ENCODE measurements around the gene KCNT1.

Gene KCNT1

DNA sequence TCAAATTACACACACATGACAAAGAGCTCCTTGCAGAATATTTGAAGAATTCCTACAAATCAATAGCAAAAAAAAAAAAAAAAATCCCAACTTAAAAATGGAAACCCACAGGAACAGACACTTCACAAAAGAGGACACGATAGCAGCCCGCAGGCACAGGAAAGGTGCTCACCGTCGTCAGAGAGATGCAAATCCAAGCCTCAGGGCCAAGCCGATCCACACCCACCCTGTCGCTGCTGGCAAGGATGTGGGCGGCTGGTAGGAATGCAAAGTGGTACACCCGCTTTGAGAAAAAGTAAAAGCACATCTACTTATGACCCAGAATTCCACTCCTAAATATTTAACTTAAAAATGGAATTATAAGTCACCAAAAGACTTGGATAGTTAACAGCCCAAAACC lies 28.0 kb upstream of the KCNT1 start:
- no peak for DNase-seq

DNA sequence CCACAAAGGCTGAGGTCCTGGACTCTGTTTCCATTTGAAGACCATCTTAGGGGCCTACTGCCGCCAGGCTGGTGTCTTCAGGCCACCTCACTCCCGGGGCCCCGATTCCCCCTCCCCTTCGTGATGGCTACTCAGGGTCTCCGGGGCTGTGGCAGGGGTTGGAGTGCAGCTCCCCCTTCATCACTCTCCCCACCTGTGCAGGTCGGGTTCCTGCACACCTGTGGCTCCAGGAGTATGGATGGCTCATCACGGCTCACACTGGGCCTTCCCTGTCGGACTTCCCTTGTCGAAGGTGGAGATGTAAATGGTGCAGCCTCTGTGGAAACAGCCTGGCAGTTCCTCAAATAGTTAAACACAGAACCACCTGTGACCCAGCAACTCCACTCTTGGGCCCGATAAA lies 27.0 kb upstream of the KCNT1 start:
- no peak for DNase-seq

DNA sequence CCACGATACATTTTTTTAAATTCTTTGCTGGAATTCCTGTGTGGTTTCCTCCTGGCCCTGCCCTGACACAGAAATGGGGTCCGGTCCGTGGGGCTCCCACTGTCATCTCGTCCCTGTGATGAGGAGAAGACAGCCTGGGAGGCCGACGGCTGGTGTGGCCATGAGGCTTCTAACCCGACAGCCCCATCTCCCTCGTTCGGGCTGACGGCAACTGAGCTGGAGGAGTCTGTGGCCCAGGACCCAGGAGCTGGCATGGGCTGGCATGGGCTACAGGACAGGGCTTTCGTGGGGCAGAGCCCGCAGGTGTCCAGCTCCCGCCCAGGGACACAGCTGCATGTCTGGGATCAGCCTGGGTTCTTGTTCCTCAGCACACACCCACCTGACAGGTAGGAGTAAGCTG lies 25.1 kb upstream of the KCNT1 start:
- DNase-seq: no peak

DNA sequence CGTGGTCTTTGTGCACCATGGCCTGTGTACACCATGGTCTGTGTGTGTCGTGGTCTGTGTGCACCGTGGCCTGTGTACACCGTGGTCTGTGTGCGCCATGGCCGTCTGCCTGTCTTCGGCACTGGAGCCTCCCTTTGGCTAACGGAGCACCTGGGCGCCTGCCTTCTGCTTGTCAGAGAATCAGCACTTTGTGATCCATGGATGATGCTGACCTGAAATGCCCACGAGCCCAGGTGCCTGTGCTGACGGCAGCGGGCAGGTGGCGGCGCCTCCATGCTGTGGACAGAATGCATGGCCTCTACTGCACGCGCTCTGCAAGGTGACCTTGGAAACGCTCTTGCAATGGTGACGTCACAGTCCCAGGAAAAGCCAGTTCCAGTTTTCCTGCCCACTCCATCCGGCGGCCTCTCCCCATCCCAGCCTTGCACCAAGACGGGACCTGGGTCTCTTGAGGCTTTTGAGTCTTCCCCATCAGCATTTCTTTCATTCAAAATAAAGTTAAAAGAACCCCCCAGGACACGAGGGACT lies 24.3 kb upstream of the KCNT1 start:
- no peak for DNase-seq

DNA sequence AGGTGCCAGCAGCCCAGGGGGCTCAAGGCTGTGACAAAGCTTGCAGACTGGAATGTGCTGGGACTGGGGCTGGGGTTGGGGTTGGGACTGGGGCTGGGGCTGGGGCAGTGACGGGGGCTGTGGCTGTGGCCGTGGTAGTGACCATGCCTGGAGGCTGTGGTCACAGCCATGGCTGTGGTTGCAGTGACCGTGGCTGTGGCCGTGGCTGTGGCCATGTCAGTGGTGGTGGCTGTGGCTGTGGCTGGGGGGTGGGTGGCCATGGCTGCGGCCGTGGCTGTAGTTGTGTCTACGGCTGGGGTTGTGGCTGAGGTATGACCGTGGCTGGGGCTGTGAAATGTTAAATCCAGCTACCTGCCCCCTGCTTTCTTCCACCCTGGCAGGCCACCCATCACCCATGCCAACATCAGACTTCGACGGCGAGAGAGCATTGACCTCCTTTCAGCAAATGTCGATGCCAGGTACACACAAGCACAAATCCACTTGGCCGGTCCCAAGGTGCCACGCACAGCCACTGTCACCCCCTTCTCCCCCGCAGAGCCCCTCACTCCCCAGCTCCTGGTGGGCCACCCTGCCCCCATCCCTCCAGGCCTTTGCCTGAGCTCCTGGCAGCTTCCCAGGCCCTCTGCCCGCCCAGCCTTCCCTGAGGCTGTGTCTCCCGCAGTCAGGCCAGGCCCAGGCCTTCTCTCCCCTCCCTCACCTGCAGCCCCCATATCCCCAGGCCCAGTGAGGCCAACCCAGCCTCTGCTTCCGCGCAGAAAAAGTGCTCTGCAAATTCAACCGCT lies 23.6 kb upstream of the KCNT1 start:
- no peak for DNase-seq

DNA sequence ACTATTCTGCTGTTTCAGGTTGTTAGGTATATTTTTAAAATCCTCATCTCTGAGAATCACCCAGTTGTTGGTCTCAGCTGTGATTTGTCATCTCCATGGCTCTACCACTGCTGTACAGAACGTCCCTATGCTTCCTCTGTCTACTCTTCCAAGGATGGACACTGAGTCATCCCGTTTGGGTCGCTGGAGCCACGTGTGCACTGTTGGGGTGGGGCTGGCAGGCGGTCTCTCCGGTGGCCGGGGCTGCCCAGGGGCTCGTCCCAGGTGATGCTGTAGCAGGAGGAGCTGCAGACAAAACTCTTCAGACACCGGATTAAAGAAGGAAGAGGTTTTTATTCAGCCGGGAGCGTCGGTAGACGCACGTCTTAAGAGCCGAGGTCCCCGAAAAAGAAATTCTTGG lies 21.9 kb upstream of the KCNT1 start:
- DNase-seq: no peak

DNA sequence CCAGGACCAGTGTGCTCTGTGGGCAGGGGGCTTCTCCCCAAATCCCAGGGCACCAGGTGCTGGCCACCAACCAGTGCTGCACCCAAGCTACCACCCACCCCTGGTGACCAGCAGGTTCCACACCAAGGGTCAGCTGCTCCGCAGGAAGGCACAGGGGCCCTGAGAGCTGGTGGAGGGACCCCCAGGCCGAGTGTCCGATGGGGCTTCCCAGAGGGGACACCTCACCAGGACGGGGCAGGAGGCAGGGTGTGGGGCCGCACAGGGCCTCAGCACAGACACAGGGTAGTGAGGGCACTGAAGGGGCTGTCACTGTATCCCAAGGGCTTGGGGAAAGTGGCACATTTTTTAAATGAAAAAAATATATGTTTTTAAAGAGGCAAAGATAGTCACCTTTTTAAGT lies 20.8 kb upstream of the KCNT1 start:
- DNase-seq: no peak

DNA sequence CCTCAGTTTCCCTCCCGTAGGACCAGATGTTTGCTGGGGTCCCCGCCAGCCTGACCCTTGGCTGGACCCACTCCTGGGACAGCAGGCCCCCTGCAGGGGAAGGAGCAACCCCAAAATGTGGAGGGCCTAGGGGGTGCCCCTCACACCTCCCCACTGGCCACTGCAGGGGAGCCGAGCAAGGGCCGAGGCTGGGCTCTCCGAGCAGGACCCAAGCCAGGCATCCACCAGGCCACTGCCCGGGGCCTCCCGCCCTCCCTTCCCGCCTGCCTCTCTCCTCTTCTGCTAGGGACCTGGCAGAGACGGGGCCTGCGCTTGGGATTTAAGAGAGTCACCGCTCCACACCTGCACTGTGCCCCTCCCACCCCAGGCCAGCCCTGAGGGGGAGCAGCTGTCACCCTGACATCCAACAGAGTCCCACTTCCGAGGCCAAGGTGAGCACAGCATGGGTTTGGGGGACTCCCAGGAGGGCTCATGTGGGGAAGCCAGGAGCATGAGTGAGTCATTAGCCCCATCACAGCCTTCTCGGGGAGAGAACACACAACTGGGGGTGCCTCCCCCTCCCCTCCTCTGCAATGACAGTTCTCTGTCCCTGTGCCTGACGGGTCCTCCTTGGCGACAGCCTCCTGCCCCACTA lies 18.5 kb upstream of the KCNT1 start:
- no peak for DNase-seq

DNA sequence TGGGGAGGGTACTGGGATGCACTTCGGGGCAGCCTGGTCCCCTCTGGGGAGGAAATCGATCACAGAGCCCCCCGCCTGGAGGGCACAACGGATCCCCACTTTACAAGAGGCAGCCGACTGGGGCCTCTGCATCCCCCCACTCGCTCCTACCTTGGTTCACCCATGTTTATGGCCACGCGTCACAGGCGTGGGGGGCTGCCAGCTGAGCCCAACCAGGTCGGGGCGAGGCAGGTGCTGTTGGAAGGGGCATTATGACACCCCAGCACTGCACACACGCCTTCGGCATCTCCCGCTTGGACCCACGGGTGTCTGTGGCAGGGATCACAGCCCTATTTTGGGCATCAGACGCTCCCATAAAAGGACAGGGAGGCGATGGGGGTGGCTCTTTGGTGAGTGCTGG lies 17.3 kb upstream of the KCNT1 start:
- no peak for DNase-seq

DNA sequence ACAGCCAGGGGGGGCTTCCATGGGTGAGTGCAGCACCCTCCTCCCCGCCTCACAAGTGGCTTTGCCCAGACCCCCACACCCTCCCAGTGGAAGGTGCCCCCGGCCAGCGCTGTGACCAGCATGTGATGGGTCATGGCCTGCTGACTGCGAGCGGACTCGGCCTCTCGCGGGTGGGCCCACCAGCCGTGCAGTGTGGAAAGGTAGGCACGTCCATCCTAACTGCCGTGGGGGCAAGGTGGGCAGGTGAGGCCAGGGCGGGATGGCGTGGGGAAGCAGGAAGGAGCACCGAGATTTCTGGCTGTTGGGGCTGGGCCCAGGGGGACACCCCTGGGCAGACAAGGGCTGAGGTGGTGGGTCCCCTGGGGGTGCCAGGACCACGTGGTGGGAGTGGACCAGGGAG lies 14.8 kb upstream of the KCNT1 start:
- DNase-seq: no peak

DNA sequence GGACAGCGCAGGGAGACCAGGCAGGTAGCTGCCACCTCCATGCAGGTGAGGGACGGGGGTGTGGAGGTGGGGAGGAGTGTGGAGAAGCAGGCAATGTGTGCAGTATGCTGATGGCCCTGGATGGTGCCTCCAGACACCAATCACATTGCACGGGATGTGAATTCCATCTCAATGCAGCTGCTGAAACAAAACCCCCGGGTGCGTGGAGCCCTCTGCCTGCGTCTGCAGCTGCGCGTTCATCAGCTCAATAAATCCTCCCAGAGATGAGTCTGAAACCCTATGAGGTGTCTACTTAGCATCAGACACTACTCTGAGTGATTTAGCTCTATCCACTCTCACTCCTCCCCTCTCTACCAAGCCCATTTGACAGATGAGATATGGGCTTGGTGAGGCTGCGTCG lies 13.0 kb upstream of the KCNT1 start:
- no peak for DNase-seq

DNA sequence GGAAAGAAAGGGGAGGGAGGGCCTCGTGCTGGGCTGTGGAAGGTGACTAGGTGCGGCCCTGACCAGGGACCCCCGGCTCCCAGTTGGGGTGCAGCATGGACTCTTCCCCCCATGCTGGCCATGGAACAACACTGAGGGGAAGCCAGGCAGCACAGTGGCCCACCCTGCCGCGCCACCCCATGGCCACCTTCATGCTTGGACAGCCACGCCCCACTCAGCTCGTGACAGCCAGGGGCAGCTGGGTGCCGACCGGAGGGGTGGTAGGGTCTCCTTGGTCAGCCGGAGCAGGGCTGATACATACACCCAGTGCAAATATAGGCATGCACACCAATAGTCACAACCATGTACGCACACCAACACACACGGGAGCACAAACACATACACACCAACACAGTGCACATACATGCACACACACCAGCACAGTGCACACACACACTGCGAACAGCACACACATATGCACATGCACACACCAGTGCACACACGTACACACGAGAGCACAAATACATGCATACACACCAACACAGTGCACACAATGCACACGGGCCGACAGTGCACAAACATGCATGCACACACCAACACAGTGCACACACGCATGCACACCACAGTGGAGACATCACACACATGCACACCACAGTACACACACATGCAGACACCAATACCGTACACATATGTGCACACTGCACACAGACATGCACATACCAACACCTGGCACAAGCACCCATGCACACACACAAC lies 11.0 kb upstream of the KCNT1 start:
- no peak for DNase-seq

DNA sequence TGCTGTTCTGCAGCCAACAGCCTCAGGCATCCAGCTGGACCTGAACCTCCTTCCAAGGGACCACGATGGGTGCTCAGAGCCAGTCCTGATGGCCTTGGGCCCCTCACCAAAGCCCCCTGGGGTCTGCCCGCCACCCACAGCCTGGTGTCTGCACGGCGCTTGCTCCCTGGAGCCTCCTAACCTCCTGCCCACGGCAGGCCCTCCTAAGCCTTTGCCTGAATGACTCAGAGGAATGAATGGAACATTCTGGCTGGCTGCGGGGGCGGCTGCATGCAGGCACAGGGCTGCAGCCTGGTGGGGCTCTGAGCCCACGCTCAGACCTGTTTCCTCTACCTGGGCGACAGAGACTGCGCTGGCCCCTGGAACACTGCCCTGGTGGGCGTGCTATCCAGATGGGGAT lies 9.6 kb upstream of the KCNT1 start:
- DNase-seq: no peak

DNA sequence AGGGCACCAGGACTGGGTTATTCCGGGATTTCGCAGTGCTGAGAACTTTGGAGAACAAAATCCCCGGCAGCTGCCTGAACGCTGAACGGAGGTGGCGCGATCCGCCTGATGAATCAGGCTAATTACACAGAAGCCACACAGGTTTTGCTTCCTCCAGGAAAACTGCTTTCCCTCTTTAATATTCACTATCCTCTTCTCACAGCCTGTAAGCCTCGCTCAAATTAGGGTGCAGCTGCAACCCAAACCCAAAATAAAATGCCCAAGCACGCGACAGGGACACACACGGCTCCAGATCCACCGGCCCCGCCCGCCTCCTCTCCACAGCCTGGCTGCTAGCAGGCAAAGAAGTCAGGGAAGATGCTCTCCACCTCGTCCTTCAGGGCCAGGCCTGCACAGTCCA lies 8.7 kb upstream of the KCNT1 start:
- no peak for DNase-seq

DNA sequence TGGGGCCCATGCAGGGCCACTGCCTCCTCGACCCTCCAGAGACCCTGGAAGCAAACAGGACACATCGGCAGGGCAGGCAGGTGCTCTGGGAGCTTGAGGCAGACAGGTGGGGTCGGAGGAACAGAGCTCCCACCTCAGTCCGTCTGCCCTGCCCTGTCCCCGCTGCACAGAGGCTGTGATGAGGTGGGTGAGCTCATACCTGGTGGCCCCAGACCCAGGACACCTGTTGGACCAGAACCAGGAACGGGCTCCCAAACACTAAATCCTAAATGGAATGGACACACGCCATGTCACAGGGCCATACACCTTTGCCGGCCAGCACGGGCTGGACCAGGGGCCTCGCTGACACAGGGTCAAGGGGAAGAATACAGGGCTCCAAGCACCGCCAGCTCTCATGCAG lies 8.2 kb upstream of the KCNT1 start:
- no peak for DNase-seq

DNA sequence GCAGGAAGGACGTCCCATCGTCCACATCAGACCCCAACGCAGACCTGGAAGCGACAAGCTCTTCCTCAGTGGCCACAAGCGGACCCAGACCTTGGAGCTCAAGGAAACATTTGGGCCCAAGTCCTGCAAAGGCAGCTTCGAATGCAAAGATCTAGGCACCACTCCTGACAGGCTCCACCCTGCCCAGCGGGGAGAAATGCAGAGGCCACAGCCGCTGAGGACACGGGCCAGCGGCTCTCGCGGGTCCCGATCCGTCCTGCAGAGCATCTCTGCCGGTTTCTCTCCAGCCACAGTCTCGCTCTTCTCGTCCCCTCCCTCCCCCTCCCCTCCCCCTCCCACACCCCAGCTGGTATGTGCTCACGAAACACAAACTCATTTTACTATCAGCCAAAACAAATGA lies 7.6 kb upstream of the KCNT1 start:
- no peak for DNase-seq

DNA sequence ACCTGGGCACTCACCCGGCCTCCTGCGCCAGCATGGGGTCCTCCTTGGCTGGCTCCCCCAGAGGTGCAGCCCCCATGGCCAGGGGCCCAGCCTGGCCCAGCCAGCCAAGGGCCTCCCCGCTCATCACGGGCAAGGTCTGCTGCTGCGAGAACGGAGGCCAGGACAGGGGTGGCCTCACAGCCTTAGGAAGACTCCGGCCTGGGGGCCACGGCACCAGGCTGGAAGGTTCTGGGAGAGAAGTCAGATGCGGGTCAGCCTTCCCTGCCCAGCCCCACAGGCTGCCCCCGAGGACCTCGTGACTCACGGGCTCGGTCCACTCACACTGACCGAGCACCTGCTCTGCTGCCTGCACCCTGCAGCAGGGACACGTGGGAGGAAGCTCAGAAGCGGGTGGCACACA lies 6.9 kb upstream of the KCNT1 start:
- no peak for DNase-seq

DNA sequence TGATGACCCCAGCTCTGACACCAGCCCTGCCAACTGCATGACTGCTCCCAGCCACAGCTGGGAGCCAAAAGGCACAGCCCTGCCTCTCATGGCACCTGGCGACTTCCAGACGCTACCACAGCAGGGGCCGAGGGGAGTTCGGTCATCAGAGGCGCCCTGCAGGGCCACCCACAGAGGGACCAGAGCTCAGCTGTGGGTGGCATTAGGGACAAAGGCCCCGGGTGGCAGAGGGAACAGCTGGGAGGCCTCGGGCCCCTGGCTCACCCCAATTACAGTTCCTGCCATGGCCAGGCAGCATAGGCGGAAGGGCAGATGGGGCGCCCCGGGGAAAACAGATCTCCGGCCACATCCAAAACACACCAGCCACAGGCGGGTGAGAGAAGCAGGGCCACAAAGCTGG lies 6.3 kb upstream of the KCNT1 start:
- no peak for DNase-seq

DNA sequence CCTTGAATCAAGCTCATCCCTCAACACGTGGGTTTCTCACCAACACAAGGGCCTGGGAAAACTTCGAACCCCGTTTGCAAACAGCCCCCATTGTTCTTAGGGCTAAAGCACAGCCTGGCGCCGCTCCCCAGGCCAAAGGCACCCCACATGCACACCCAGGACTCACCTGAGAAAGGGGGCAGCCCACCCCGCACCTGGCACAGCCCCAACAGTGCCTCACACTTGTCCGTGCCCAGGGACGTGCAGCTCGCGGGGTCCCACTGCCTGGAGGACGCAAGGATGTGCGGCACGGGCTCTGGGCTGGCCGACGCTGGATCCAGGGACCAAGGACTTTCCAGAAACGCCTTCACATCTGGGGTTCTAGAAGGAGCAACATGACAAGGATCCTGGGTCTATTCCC lies 5.5 kb upstream of the KCNT1 start:
- no peak for DNase-seq

DNA sequence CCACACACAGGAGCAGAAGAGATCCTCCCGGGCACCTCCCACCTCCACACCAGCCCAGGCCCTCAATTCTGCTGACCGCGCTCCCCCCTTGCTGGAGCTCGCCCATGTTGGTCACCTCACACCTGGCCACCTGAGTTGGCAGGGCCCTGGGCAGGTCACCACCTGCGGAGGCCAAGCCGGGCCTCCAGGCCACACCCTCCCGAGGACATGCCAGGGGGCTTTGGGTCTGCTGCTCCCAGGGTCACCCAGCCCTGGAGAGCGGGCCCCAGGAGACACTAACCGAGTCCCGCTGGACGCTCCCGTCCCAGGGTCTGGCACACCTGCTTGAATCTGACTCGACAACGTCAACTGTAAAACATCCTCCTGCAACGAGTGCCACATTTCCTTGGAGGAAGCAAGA lies 4.8 kb upstream of the KCNT1 start:
- DNase-seq: no peak

DNA sequence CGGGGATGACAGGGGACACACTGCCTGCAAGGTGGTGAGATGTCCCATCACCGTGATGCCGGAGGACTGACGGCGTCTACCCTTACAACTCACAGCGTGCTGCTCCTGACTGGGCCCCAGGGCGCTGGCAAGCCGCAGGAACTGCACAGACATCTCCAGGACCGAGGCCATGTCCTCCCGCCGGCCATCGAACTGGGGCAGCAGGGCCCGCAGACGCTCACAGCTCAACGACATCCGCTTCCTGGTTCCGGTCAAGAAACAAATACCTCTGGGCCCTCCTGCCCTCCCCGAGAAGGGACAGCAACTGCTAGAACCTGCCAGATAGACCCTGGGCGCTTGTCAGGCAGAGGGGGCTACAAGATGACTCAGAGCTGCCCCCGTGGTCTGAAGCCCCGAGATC lies 3.7 kb upstream of the KCNT1 start:
- no peak for DNase-seq

DNA sequence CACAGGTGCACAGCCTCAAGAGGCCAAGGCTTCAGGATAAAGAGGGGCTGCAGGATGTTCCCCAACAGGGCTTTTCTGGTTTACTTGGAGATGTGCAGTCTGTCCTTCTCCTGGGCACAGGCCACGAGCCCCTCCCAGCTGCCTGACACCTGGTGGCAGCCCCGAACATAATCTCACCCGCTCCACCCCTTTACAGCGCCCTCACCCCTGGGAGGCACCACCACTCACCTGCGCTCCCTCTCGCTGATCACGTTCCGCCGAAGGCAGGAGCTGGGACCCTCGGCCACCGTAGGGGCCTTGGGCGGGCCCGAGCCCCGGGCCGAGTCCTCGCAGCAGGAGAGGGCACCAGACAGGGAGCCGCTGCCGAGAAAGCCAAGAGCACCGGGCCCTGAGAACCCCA lies 3.2 kb upstream of the KCNT1 start:
- DNase-seq: no peak

DNA sequence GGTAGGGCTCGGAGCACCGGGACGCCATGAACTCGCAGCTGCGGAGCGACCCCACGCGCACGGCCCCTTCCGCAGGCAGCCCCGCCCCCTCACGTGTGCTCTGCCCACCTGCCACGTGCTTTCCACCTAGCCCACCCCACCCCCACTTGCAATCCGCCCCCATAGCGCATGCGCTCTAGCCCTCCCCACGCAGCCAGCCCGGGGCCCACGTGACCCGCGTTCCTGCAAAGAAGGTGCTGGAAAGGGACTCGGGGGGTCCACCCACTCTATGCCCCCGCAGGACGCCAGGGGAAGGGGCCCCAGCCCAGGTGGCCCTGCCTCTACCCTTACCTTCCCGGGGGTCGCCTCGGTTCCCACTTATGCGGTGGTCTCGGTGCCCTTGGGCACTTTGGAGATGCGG lies 2.5 kb upstream of the KCNT1 start, which contains the start of gene SOHLH1:
Gene SOHLH1, minus strand, starts transcription at position 42 of the 400 bp plus-strand sequence. Its CDS starts 14 bp downstream, at position 28.
- DNase-seq: no peak

DNA sequence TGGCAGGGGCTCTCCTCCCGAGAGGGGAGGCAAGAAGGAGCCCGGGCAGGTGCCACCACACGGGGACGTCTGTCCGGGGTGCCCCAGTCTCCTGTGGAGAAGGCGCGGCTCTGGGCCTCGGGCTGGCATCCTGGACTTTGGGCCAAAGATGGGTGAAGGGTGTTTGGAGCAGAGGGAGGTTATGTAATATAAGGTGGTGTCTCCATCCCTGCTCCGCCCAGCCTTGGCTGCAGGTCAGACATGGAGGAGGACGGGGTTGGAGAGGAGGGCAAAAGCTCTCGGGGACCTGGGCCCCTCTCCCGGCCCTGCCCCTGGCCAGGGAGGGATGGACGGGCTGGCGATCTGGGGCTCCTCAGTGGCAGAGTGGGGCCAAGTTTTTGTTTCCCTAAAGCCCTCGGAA lies 1.5 kb upstream of the KCNT1 start:
- DNase-seq: no peak

Measured in CD4-positive, alpha-beta T cell treated with Interleukin-10 for 1 hour (primary cell).